B cell (primary cell): ENCODE results near the gene SRCAP. TPM values are rescaled to one million over a fixed set of nuclear protein-coding genes. Genes with fewer than 3 reads are reported as not detected.
A peak's percentile ranks its signal among the peaks of the same experiment; 100 is the strongest.

Source experiments
- ATAC-seq: fragments of 200-7000 bp; cut with Tn5 transposase; one replicate; pipeline ENCODE4 v1.10.0; 2021; ENCODE audit warnings: low read depth, mild to moderate bottlenecking, moderate number of reproducible peaks, moderate library complexity
- CTCF ChIA-PET: fragments of 350-600 bp; sonication (Branson Sonifier 250); formaldehyde crosslinking; loops from one replicate; lab custom pipeline; 2021; ENCODE audit warnings: antibody characterized with exemption, inconsistent platforms; lab: Charles Lee
- POLR2A ChIA-PET: fragments of 350-600 bp; sonication (Branson Sonifier 250); formaldehyde crosslinking; loops from one replicate; lab custom pipeline; 2021; ENCODE audit warnings: antibody characterized with exemption; lab: Charles Lee
- DNase-seq: peaks from one replicate; pipeline ENCODE4 v3.0.0; 2013
- H2AFZ ChIP-seq: 2 replicates; pipeline ENCODE4 v1.6.1; 2012; ENCODE audit warnings: mild to moderate bottlenecking, low read depth, low read length; ENCODE audit not compliant: insufficient read depth, poor library complexity, severe bottlenecking
- H3K27ac ChIP-seq, 2 donors: 1 replicate in 1 of 2; 2 replicates in 1 of 2; pipeline ENCODE4 v1.5.1; 2012 to 2013; ENCODE audit warnings: low read length in 2 of 2, mild to moderate bottlenecking in 2 of 2, moderate library complexity in 1 of 2
- H3K27me3 ChIP-seq, 4 experiments: fragments of 200-600 bp in 1 of 4; sonication (generic) in 1 of 4; replicated peaks in 1 of 4; 1 replicate in 2 of 4; 2 replicates in 2 of 4; pipeline versions ENCODE4 v1.6.1 to v1.7.0; 2013 to 2016; ENCODE audit warnings: low read length in 3 of 4, mild to moderate bottlenecking in 2 of 4, mixed read lengths in 1 of 4, moderate library complexity in 1 of 4; ENCODE audit not compliant: insufficient read depth in 4 of 4, control insufficient read depth in 3 of 4; ENCODE audit errors: control extremely low read depth in 1 of 4
- H3K36me3 ChIP-seq, 2 experiments: replicated peaks in 1 of 2; 1 replicate in 1 of 2; 2 replicates in 1 of 2; pipeline versions ENCODE4 v1.6.1 to v1.7.1; 2013; ENCODE audit warnings: low read length in 1 of 2; ENCODE audit not compliant: insufficient read depth in 2 of 2, control insufficient read depth in 1 of 2; ENCODE audit errors: control extremely low read depth in 1 of 2, extremely low read depth in 1 of 2
- H3K4me1 ChIP-seq, 2 donors: fragments of 200-600 bp in 1 of 2; sonication (generic) in 1 of 2; 1 replicate in 1 of 2; 2 replicates in 1 of 2; pipeline versions ENCODE4 v1.5.1 to v1.6.1; 2013 to 2017; ENCODE audit warnings: low read length in 2 of 2; ENCODE audit not compliant: control insufficient read depth in 2 of 2, insufficient read depth in 2 of 2
- H3K4me2 ChIP-seq: replicated peaks from 2 replicates; pipeline ENCODE3; 2012; ENCODE audit warnings: mild to moderate bottlenecking, low read depth, low read length; ENCODE audit not compliant: poor library complexity, severe bottlenecking
- H3K4me3 ChIP-seq, 5 experiments: fragments of 200-600 bp in 1 of 5; sonication (generic) in 1 of 5; 1 replicate in 3 of 5; 2 replicates in 2 of 5; pipeline versions ENCODE4 v1.5.1 to v1.7.0; 2011 to 2016; ENCODE audit warnings: low read length in 4 of 5, mild to moderate bottlenecking in 4 of 5, low read depth in 2 of 5, control low read depth in 1 of 5, moderate library complexity in 1 of 5; ENCODE audit not compliant: insufficient read depth in 1 of 5; ENCODE audit errors: control extremely low read depth in 1 of 5, extremely low read depth in 1 of 5
- H3K79me2 ChIP-seq: fragments of 200-600 bp; sonication (generic); one replicate; pipeline ENCODE4 v1.6.0; 2016; ENCODE audit warnings: low read length; ENCODE audit not compliant: control insufficient read depth, insufficient read depth
- H3K9ac ChIP-seq: fragments of 200-600 bp; sonication (generic); 2 replicates; pipeline ENCODE4 v1.6.1; 2017; ENCODE audit warnings: mild to moderate bottlenecking, low read length, moderate library complexity
- H3K9me3 ChIP-seq, 3 donors: one replicate each; pipeline versions ENCODE4 v1.6.1 to v1.7.1; 2013; ENCODE audit warnings: low read length in 2 of 3; ENCODE audit not compliant: control insufficient read depth in 2 of 3, insufficient read depth in 1 of 3; ENCODE audit errors: control extremely low read depth in 1 of 3
- H4K20me1 ChIP-seq: 2 replicates; pipeline ENCODE4 v1.6.0; 2012; ENCODE audit warnings: mild to moderate bottlenecking, low read length; ENCODE audit not compliant: insufficient read depth, control insufficient read depth, poor library complexity, severe bottlenecking
- H3K27ac Mint-ChIP-seq: one replicate; pipeline ENCODE4 v1.8.0; 2021; ENCODE audit warnings: mixed read lengths
- H3K27me3 Mint-ChIP-seq: one replicate; pipeline ENCODE4 v1.8.0; 2021; ENCODE audit warnings: mixed read lengths
- H3K4me1 Mint-ChIP-seq: one replicate; pipeline ENCODE4 v1.8.0; 2021; ENCODE audit warnings: mixed read lengths
- H3K4me3 Mint-ChIP-seq: one replicate; pipeline ENCODE4 v1.8.0; 2021; ENCODE audit warnings: mixed read lengths
- H3K9me3 Mint-ChIP-seq: one replicate; pipeline ENCODE4 v1.8.0; 2022; ENCODE audit warnings: mixed read lengths; ENCODE audit not compliant: insufficient read depth
- CTCF ChIP-seq: fragments of 200-600 bp; IDR thresholded peaks from one replicate; pipeline ENCODE4 v1.8.0; 2022; ENCODE audit warnings: antibody characterized with exemption, mild to moderate bottlenecking
- EZH2 ChIP-seq: IDR thresholded peaks from 2 replicates; pipeline ENCODE4 v1.6.1; 2012; ENCODE audit warnings: borderline replicate concordance, low read depth, mild to moderate bottlenecking, moderate library complexity, low read length; ENCODE audit not compliant: insufficient read depth, poor library complexity, severe bottlenecking
- WGBS: methylation state at CpG from one replicate; pipeline ENCODE4 v1.1.5; 2013; ENCODE audit warnings: missing lambda C conversion rate; ENCODE audit not compliant: insufficient coverage; 5-methylcytosine and 5-hydroxymethylcytosine counted together
- intact Hi-C: fragments of 100-400 bp; cut with micrococcal nuclease; formaldehyde crosslinking; loops from one replicate; pipeline ENCODE4 v1.10.0; 2022
- polyA plus RNA-seq: library from polyadenylated mRNA; depleted of rRNA; stranded (reverse); fragments of >200 nt; gene quantifications from 2 replicates; pipeline ENCODE4 v1.2.3, GENCODE V29; 2012
- total RNA-seq, 2 donors: library from RNA; stranded (reverse); fragments of 120-200 nt in 1 of 2; gene quantifications; 1 replicate in 1 of 2; 2 replicates in 1 of 2; pipeline versions ENCODE4 v1.2.3 to v1.2.4, GENCODE V29; 2013 to 2022

The SRCAP gene
- total and polyA plus RNA-seq, 2 donors (not counting 1 experiment from before 2014, with no cell fraction given): 20.9 to 145 TPM

GRCh38 chr16:30761427-30761927 is 62.5 kb downstream of the SRCAP start:
- Mint-ChIP-seq H3K27me3 (no peaks in the 10 kb centered on the region), H3K4me3 (peak overlapping the region; percentile 98), H3K27ac (peak overlapping the region; percentile 95), H3K9me3 (no peaks in the 10 kb centered on the region), H3K4me1 (peaks cover 34% of the 10 kb centered on the region)
- ChIA-PET POLR2A (interaction anchor here (2.1 kb wide), 1 partner anchor 13 kb away, joined by 9 read pairs; the partner anchor contains the start of gene PHKG2), CTCF (interaction anchor here (0.7 kb wide), 1 partner anchor 52 kb away, joined by 3 read pairs; no protein-coding TSS in a partner anchor)
- Histone ChIP-seq H3K27ac (peak overlapping the region; percentile 57 to 91), H3K9me3 (no peaks in the 10 kb centered on the region), H3K9ac (peak overlapping the region; percentile 96), H3K79me2 (peaks cover 33% of the 10 kb centered on the region), H4K20me1 (peaks cover 35% of the 10 kb centered on the region), H3K4me1 (peaks cover 24 to 37% of the 10 kb centered on the region in 2 donors), H3K36me3 (peaks cover 0 to 43% of the 10 kb centered on the region in 2 experiments), H3K4me3 (peak overlapping the region; percentile 82 to 93 (median 90)), H3K4me2 (peak overlapping the region; percentile 97), H3K27me3 (no peaks in the 10 kb centered on the region), H2AFZ (peak overlapping the region; percentile 94)
- intact Hi-C loops: loop anchor here (5.0 kb wide), 4 partner anchors 116 to 271 kb away; partner anchors contain the start of genes ORAI3 and STX4
- WGBS: under 1% methylated on average over 64 of the region's 64 CpGs
- DNase-seq (peak; percentile 76), ATAC-seq (peak; percentile 28)
- TF ChIP-seq EZH2 (no peak), CTCF (no peak)
